ENCODE data around the gene DENND5A. TPM values are rescaled to one million over a fixed set of nuclear protein-coding genes. Genes with fewer than 3 reads are reported as not detected.

DENND5A gene
- total and polyA plus RNA-seq, 9 of the 15 experiments (the other 6 are each of a cell fraction or from before 2014, with no cell fraction given) = 11.7 to 130 (median 46.3) TPM

DNA sequence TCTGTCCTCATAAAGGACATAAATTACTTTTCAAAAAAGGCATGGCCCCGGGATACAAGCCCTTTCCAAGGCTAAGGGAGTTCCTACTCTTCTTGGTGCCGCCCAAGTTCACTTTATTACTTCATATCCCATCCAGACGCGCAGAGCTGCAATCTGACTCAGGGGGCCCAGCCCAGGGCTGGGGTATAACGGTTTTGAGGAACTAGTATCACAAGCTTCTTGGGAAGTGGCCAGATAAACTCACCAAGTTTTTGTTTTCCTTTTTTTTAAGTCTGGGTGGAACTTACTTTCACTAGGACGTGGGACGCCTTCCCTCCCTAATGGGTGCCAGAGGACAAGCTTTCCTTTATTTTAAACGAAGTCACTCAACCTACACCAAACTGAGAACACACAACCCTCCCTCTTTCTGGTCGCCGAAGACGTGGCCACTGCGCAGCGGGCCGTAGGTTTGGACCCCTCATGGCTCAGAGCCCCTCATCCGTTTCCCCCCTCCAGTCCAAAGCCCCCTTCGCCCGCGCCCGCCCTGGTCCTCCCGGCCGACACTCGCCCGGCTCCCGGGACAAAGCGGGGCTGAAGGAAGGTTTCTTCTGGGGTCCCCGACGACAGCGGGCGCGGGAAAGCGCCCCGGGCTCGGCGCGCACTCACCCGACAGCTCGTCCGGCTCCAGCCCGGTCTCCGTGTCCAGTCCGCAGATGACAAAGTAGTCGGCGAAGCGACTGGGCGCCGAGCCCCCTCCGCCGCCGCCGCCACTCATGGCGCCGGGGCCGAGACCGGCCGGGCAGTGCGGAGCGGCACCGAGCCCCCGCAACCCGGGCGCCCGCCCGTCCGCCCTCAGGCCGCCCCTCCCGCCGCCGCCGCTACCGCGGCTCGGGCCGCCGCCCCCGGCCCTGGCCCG is 587 bp downstream of the DENND5A start:
- Histone ChIP-seq H4K20me1 (replicated peaks; ENCODE audit: control insufficient read depth, insufficient read depth, low read length) (peaks cover 13% of the 10 kb centered on the region), H2AFZ (ENCODE audit: low read depth, low read length) (peak overlapping the region; percentile 74), H3K27me3 (ENCODE audit: control insufficient read depth in 2 of 2, insufficient read depth in 2 of 2, low read length in 2 of 2) (no peaks in the 10 kb centered on the region), H3K4me1 (replicated peaks in 1 of 2; ENCODE audit: control insufficient read depth in 2 of 2, insufficient read depth in 2 of 2, low read length in 2 of 2) (peaks cover 5 to 24% of the 10 kb centered on the region in 2 experiments; a peak in 4 of 5 replicates), H3K9ac (ENCODE audit: insufficient read depth in 1 of 2, low read depth in 2 of 2, low read length in 2 of 2) (peak overlapping the region; percentile 90 to 91), H3K36me3 (ENCODE audit: control insufficient read depth, insufficient read depth, low read length) (no peaks in the 10 kb centered on the region), H3K9me3 (replicated peaks; ENCODE audit: control insufficient read depth, insufficient read depth, low read depth, low read length) (no peaks in the 10 kb centered on the region), H3K4me2 (ENCODE audit: insufficient read depth, low read length) (peak overlapping the region; percentile 92), H3K9me1 (ENCODE audit: control insufficient read depth, insufficient read depth, low read length) (no peaks in the 10 kb centered on the region), H3K27ac (ENCODE audit: extremely low read depth, low read depth, low read length) (peak overlapping the region; percentile 95), H3K4me3 (peak overlapping the region; percentile 93), H3K79me2 (ENCODE audit: control insufficient read depth, insufficient read depth, low read length) (peaks cover 52% of the 10 kb centered on the region)
- CTCF ChIA-PET (ENCODE audit: low intra/inter-chr PET ratio) = no interaction called here
- DNase-seq (ENCODE audit: extremely low read depth in 1 of 4, low spot score in 3 of 4) = peak in 2 of 4 experiments; percentile 42 to 71
- POLR2A ChIA-PET = interaction anchor here (0.5 to 2.8 kb wide), 15 partner anchors 9 to 658 kb away, joined by 3 to 12 read pairs (median 4); partner anchors contain the start of genes IPO7 and ZNF143
- peak; percentile 57 for ATAC-seq
- intact Hi-C loops (cut with micrococcal nuclease) (loop anchor here (2.0 to 5.0 kb wide), 3 partner anchors 20 to 97 kb away; no protein-coding TSS in a partner anchor), in situ Hi-C loops (cut with MboI) (no loop called here)
- under 1% methylated on average over 32 of the region's 76 CpGs for WGBS (ENCODE audit: insufficient coverage, low coverage, missing lambda C conversion rate)
- no TSS peak for BruUV-seq (replicated peaks)
- peak; percentile 71 for FAIRE-seq
- TF ChIP-seq RCOR1 (IDR thresholded peaks at IDR 0.05; ENCODE audit: borderline replicate concordance in 1 of 2, low read depth in 2 of 2, low read length in 2 of 2) (peak in 1 of 2 experiments; percentile 38; a peak in 1 of 4 replicates), NRF1 (conservative IDR thresholded peaks at IDR 0.05 in 1 of 2, IDR thresholded peaks at IDR 0.05 in 1 of 2) (peak; percentile 30; a peak in 2 of 4 replicates), POLR3A (IDR thresholded peaks at IDR 0.05; ENCODE audit: borderline replicate concordance, extremely low read depth, insufficient read depth, insufficient read length) (no peak), ZNF165 (CRISPR knock-in tag; IDR thresholded peaks at IDR 0.05; ENCODE audit: borderline replicate concordance) (no peak), SUPT5H (IDR thresholded peaks at IDR 0.05) (0 out of 2 replicates have a peak, but pooled peaks have one; percentile 18), RBM22 (IDR thresholded peaks at IDR 0.05; ENCODE audit: low read depth, low read length, poor library complexity, severe bottlenecking) (peak; percentile 28), LCOR (CRISPR knock-in tag; IDR thresholded peaks at IDR 0.05) (0 out of 2 replicates have a peak, but pooled peaks have one; percentile 7), NFIC (IDR thresholded peaks at IDR 0.05) (peak; percentile 45), HMGN3 (IDR thresholded peaks at IDR 0.05; ENCODE audit: borderline replicate concordance, extremely low read depth, insufficient read length, low read depth, low read length) (peak; percentile 14), PTBP1 (IDR thresholded peaks at IDR 0.05; ENCODE audit: low read depth, low read length) (no peak), DIDO1 (tag; IDR thresholded peaks at IDR 0.05; ENCODE audit: low read depth) (no peak), FOXJ2 (tag; IDR thresholded peaks at IDR 0.05) (0 out of 2 replicates have a peak, but pooled peaks have one; percentile 29)
- TF ChIP-seq, protein P1, sequence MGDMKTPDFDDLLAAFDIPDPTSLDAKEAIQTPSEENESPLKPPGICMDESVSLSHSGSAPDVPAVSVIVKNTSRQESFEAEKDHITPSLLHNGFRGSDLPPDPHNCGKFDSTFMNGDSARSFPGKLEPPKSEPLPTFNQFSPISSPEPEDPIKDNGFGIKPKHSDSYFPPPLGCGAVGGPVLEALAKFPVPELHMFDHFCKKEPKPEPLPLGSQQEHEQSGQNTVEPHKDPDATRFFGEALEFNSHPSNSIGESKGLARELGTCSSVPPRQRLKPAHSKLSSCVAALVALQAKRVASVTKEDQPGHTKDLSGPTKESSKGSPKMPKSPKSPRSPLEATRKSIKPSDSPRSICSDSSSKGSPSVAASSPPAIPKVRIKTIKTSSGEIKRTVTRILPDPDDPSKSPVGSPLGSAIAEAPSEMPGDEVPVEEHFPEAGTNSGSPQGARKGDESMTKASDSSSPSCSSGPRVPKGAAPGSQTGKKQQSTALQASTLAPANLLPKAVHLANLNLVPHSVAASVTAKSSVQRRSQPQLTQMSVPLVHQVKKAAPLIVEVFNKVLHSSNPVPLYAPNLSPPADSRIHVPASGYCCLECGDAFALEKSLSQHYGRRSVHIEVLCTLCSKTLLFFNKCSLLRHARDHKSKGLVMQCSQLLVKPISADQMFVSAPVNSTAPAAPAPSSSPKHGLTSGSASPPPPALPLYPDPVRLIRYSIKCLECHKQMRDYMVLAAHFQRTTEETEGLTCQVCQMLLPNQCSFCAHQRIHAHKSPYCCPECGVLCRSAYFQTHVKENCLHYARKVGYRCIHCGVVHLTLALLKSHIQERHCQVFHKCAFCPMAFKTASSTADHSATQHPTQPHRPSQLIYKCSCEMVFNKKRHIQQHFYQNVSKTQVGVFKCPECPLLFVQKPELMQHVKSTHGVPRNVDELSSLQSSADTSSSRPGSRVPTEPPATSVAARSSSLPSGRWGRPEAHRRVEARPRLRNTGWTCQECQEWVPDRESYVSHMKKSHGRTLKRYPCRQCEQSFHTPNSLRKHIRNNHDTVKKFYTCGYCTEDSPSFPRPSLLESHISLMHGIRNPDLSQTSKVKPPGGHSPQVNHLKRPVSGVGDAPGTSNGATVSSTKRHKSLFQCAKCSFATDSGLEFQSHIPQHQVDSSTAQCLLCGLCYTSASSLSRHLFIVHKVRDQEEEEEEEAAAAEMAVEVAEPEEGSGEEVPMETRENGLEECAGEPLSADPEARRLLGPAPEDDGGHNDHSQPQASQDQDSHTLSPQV (IDR thresholded peaks at IDR 0.05) = peak; percentile 20; the same call in 1 of the 2 replicates
- TF ChIP-seq, protein P2, sequence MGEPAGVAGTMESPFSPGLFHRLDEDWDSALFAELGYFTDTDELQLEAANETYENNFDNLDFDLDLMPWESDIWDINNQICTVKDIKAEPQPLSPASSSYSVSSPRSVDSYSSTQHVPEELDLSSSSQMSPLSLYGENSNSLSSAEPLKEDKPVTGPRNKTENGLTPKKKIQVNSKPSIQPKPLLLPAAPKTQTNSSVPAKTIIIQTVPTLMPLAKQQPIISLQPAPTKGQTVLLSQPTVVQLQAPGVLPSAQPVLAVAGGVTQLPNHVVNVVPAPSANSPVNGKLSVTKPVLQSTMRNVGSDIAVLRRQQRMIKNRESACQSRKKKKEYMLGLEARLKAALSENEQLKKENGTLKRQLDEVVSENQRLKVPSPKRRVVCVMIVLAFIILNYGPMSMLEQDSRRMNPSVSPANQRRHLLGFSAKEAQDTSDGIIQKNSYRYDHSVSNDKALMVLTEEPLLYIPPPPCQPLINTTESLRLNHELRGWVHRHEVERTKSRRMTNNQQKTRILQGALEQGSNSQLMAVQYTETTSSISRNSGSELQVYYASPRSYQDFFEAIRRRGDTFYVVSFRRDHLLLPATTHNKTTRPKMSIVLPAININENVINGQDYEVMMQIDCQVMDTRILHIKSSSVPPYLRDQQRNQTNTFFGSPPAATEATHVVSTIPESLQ (CRISPR knock-in tag; IDR thresholded peaks at IDR 0.05) = no peak
